Lower lobe of right lung (tissue), 2 donors: ENCODE data around the gene TRIM9. TPM values are rescaled to one million over a fixed set of nuclear protein-coding genes. Genes with fewer than 3 reads are reported as not detected.
A peak's percentile ranks its signal among the peaks of the same experiment; 100 is the strongest.
"Not testable (repeated sequence)": the region's sequence is repeated elsewhere in the genome, so short reads cannot be mapped to it uniquely, and the experiment has no call there.

ENCODE experiments used
- ATAC-seq, 2 donors: fragments of 200-7000 bp; cut with Tn5 transposase; one replicate each; pipeline ENCODE4 v1.9.1; 2020 to 2022; ENCODE audit warnings: mild to moderate bottlenecking in 2 of 2, moderate library complexity in 2 of 2
- DNase-seq: peaks from one replicate; pipeline ENCODE4 v3.0.0-alpha.2; 2020
- H3K27ac ChIP-seq: fragments of 200-600 bp; one replicate; pipeline ENCODE4 v1.8.0; 2022
- H3K27me3 ChIP-seq: fragments of 200-600 bp; one replicate; pipeline ENCODE4 v1.8.0; 2022; ENCODE audit warnings: low read depth
- H3K36me3 ChIP-seq: fragments of 200-600 bp; one replicate; pipeline ENCODE4 v1.8.0; 2022; ENCODE audit warnings: mild to moderate bottlenecking
- H3K4me1 ChIP-seq: fragments of 200-600 bp; one replicate; pipeline ENCODE4 v1.8.0; 2022
- H3K4me3 ChIP-seq: fragments of 200-600 bp; one replicate; pipeline ENCODE4 v1.8.0; 2022; ENCODE audit warnings: mild to moderate bottlenecking
- H3K9me3 ChIP-seq: fragments of 200-600 bp; one replicate; pipeline ENCODE4 v1.8.0; 2022
- CTCF ChIP-seq: fragments of 200-600 bp; IDR thresholded peaks from one replicate; pipeline ENCODE4 v1.8.0; 2022; ENCODE audit warnings: antibody characterized with exemption, mild to moderate bottlenecking
- intact Hi-C: fragments of 100-400 bp; cut with DNase I; formaldehyde crosslinking; loops from one replicate; pipeline ENCODE4 v1.11.0; 2022
- total RNA-seq: library from RNA; stranded (reverse); fragmentation: NEBNext Ultra II Directional; extraction: Animal tissue kit (Norgen Biotek cat#: 25700); gene quantifications from one replicate; pipeline ENCODE4 v1.2.1, GENCODE V29; 2021
- donor health status: DM: no; HTN: yes; CAD: no; lungs with severe emphysema.

Gene TRIM9
- total RNA-seq, 1 donor from 2014 or later, result 0.92 TPM

DNA sequence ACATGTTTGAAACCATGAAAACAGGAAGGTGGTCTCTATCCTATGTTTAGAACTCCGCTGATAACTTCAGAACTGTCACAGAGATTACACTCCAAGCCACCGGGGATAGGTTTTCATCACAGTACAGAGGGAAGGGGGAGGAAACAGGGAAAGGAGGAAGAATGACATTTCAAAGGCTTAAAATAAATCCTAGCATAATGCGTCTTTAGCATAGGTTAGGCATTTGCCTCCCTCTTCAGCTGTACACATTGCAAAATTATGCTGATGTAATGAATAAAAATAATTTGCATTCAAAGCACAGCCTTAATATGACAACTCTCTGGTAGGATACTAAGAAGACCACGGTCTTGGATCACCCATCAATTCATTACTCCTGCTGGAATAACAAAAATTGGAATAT, 96.3 kb downstream of the TRIM9 start:
- DNase-seq, result no peak
- Histone ChIP-seq H3K9me3 (no peaks in the 10 kb centered on the region), H3K27me3 (no peaks in the 10 kb centered on the region), H3K4me3 (no peak overlapping the region), H3K27ac (no peak overlapping the region), H3K36me3 (no peaks in the 10 kb centered on the region), H3K4me1 (no peaks in the 10 kb centered on the region)
- intact Hi-C loops, result no loop called here
- no peak for TF ChIP-seq CTCF
- ATAC-seq, result no peak

- intact Hi-C loops, result no loop called here
- Histone ChIP-seq H3K27me3 (no peaks in the 10 kb centered on the region), H3K4me3 (no peak overlapping the region), H3K36me3 (no peaks in the 10 kb centered on the region), H3K4me1 (no peaks in the 10 kb centered on the region), H3K27ac (no peak overlapping the region), H3K9me3 (no peaks in the 10 kb centered on the region)
- no peak for TF ChIP-seq CTCF
- DNase-seq (peak; percentile 43), ATAC-seq (peak; percentile 83 to 88)
Measured at GRCh38 chr14:50997712-50998111, 97.2 kb downstream of the TRIM9 start.

- H3K9me3 ChIP-seq, H3K4me1 ChIP-seq, DNase-seq, H3K27me3 ChIP-seq, H3K36me3 ChIP-seq, H3K4me3 ChIP-seq, intact Hi-C loops, ATAC-seq, H3K27ac ChIP-seq: not testable (repeated sequence)
Measured at GRCh38 chr14:50994158-50994557, 100.7 kb downstream of the TRIM9 start.

DNA sequence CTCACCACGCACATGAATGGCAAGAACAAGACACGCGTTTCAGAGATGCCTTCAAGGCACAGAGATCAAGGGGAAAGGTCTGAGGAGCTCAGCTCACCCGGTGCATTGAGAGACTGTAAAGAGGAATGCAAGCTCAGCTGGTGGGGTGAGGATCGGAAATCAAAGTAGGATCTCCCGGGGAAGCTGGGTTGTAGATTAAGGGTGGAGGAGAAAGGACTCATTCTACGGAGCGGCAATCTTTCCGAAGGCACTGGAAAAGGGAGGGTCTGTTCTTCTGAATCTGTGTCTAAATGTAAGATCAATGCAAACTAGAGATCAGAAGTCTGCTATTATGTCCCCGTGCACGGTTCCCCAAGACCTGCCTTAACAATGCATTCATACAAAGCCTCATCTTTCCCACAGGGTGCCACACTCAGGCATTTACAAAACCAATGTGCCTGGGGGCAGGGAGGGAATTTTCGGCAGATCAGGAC, 109.0 kb downstream of the TRIM9 start:
- ATAC-seq (no peak), DNase-seq (no peak)
- H3K27me3 ChIP-seq, result no peaks in the 10 kb centered on the region
- intact Hi-C loops, result no loop called here
- no peak for TF ChIP-seq CTCF
- no peaks in the 10 kb centered on the region for H3K4me1 ChIP-seq
- H3K27ac ChIP-seq, result no peak overlapping the region
- no peak overlapping the region for H3K4me3 ChIP-seq
- no peaks in the 10 kb centered on the region for H3K9me3 ChIP-seq
- no peaks in the 10 kb centered on the region for H3K36me3 ChIP-seq

GRCh38 chr14:50985124-50985858, 109.6 kb downstream of the TRIM9 start:
- no peaks in the 10 kb centered on the region for H3K4me1 ChIP-seq
- H3K27ac ChIP-seq, result no peak overlapping the region
- DNase-seq (no peak), ATAC-seq (no peak)
- no peak for TF ChIP-seq CTCF
- H3K27me3 ChIP-seq, result no peaks in the 10 kb centered on the region
- no peaks in the 10 kb centered on the region for H3K36me3 ChIP-seq
- intact Hi-C loops, result no loop called here
- no peaks in the 10 kb centered on the region for H3K9me3 ChIP-seq
- no peak overlapping the region for H3K4me3 ChIP-seq

- Histone ChIP-seq H3K27ac (no peak overlapping the region), H3K9me3 (no peaks in the 10 kb centered on the region), H3K4me1 (no peaks in the 10 kb centered on the region), H3K36me3 (no peaks in the 10 kb centered on the region), H3K27me3 (no peaks in the 10 kb centered on the region), H3K4me3 (no peak overlapping the region)
- intact Hi-C loops, result no loop called here
- TF ChIP-seq CTCF, result no peak
- no peak for DNase-seq
- no peak for ATAC-seq
Measured at GRCh38 chr14:50984036-50984710, 110.7 kb downstream of the TRIM9 start.
